ENCODE data around the gene SLC1A1.

Gene SLC1A1

GRCh38 chr9:4489919-4490704, at the start of gene SLC1A1:
Gene SLC1A1 (plus strand): TSS chr9:4490468. CDS start chr9:4490680, 212 bp downstream.
- peak; percentile 72 for DNase-seq (ENCODE audit: low spot score)

GRCh38 chr9:4442806-4443205, 47.5 kb upstream of the SLC1A1 start:
- DNase-seq (ENCODE audit: low spot score): no peak

- DNase-seq (ENCODE audit: low spot score): no peak
Observed at GRCh38 chr9:4443439-4443838, 46.8 kb upstream of the SLC1A1 start.

- no peak for DNase-seq (ENCODE audit: low spot score)
Observed at GRCh38 chr9:4461437-4461836, 28.8 kb upstream of the SLC1A1 start.

- DNase-seq (ENCODE audit: low spot score): no peak
Observed at GRCh38 chr9:4463824-4464223, 26.4 kb upstream of the SLC1A1 start.

GRCh38 chr9:4464911-4465513, 25.3 kb upstream of the SLC1A1 start:
- DNase-seq (ENCODE audit: low spot score): no peak

GRCh38 chr9:4465910-4466309, 24.4 kb upstream of the SLC1A1 start:
- DNase-seq (ENCODE audit: low spot score): no peak

- DNase-seq (ENCODE audit: low spot score): no peak
Observed at GRCh38 chr9:4475301-4475700, 15.0 kb upstream of the SLC1A1 start.

GRCh38 chr9:4486176-4486575, 4.1 kb upstream of the SLC1A1 start:
- no peak for DNase-seq (ENCODE audit: low spot score)

- DNase-seq (ENCODE audit: low spot score): no peak
Observed at GRCh38 chr9:4489562-4489918, 728 bp upstream of the SLC1A1 start.

- DNase-seq (ENCODE audit: low spot score): no peak
Observed at GRCh38 chr9:4490705-4491625, 697 bp downstream of the SLC1A1 start.

GRCh38 chr9:4491626-4491975, 1.3 kb downstream of the SLC1A1 start:
- peak; percentile 30 for DNase-seq (ENCODE audit: low spot score)

- DNase-seq (ENCODE audit: low spot score): no peak
Observed at GRCh38 chr9:4494332-4494731, 4.1 kb downstream of the SLC1A1 start.

- no peak for DNase-seq (ENCODE audit: low spot score)
Observed at GRCh38 chr9:4494806-4495205, 4.5 kb downstream of the SLC1A1 start.

GRCh38 chr9:4495537-4495936, 5.3 kb downstream of the SLC1A1 start:
- DNase-seq (ENCODE audit: low spot score): no peak

- DNase-seq (ENCODE audit: low spot score): no peak
Observed at GRCh38 chr9:4496497-4496896, 6.2 kb downstream of the SLC1A1 start.

- no peak for DNase-seq (ENCODE audit: low spot score)
Observed at GRCh38 chr9:4497395-4497794, 7.1 kb downstream of the SLC1A1 start.

- no peak for DNase-seq (ENCODE audit: low spot score)
Observed at GRCh38 chr9:4497855-4498254, 7.6 kb downstream of the SLC1A1 start.

- DNase-seq (ENCODE audit: low spot score): no peak
Observed at GRCh38 chr9:4499917-4500316, 9.6 kb downstream of the SLC1A1 start.

- no peak for DNase-seq (ENCODE audit: low spot score)
Observed at GRCh38 chr9:4501147-4501507, 10.9 kb downstream of the SLC1A1 start.

GRCh38 chr9:4502444-4502843, 12.2 kb downstream of the SLC1A1 start:
- DNase-seq (ENCODE audit: low spot score): no peak

- DNase-seq (ENCODE audit: low spot score): no peak
Observed at GRCh38 chr9:4503103-4503502, 12.8 kb downstream of the SLC1A1 start.

- no peak for DNase-seq (ENCODE audit: low spot score)
Observed at GRCh38 chr9:4504250-4504649, 14.0 kb downstream of the SLC1A1 start.
